GM12878 (cell line): ENCODE measurements around the gene LPAR5. TPM values are rescaled to one million over a fixed set of nuclear protein-coding genes. Genes with fewer than 3 reads are reported as not detected.

ENCODE experiments used
- ATAC-seq: fragments of 200-7000 bp; cut with Tn5 transposase; 3 replicates; pipeline ENCODE4 v1.9.1; 2020; ENCODE audit warnings: mild to moderate bottlenecking, moderate library complexity
- BruUV-seq: library from RNA; stranded (reverse); fragments of 400-500 nt; replicated peaks from 2 replicates; lab custom pipeline; 2021; lab: Mats Ljungman, UMichigan
- CTCF ChIA-PET: fragments of 300-600 bp; sonication (Branson Sonifier 250); formaldehyde crosslinking; extraction: SDS; loops from one replicate; lab custom pipeline; 2021; ENCODE audit warnings: inconsistent platforms; lab: Yijun Ruan, JAX
- POLR2A ChIA-PET: fragments of 350-600 bp; formaldehyde crosslinking; extraction: SDS; loops from one replicate; lab custom pipeline; 2021; ENCODE audit warnings: inconsistent platforms; lab: Charles Lee
- RAD21 ChIA-PET: fragments of 300-600 bp; sonication (Branson Sonifier 250); formaldehyde crosslinking; loops from one replicate; lab custom pipeline; 2023; ENCODE audit warnings: antibody characterized with exemption; ENCODE audit not compliant: unreplicated experiment; lab: Charles Lee
- SMC1A ChIA-PET: fragments of 300-600 bp; sonication (Branson Sonifier 250); formaldehyde crosslinking; loops from one replicate; lab custom pipeline; 2023; ENCODE audit not compliant: unreplicated experiment, uncharacterized antibody; lab: Charles Lee
- DNase-seq: peaks from one replicate; pipeline ENCODE4 v3.0.0-alpha.2; 2011; ENCODE audit warnings: low read depth, low spot score
- FAIRE-seq: peaks from 3 replicates; lab custom pipeline; 2011; peaks lifted over from hg19 to GRCh38; lab: Jason Lieb, UNC
- H2AFZ ChIP-seq: 2 replicates; pipeline ENCODE4 v1.6.0; 2011; ENCODE audit warnings: low read depth, low read length, control low read depth; ENCODE audit not compliant: control insufficient read depth
- H3K27ac ChIP-seq: 2 replicates; pipeline ENCODE4 v1.5.1; 2011; ENCODE audit warnings: control low read depth; ENCODE audit not compliant: control insufficient read depth, insufficient read depth
- H3K27me3 ChIP-seq, 2 experiments: replicated peaks in 1 of 2; 2 replicates each; pipeline versions ENCODE4 v1.6.0 to v1.6.1; 2011; ENCODE audit warnings: low read length in 1 of 2; ENCODE audit not compliant: control insufficient read depth in 2 of 2, insufficient read depth in 2 of 2
- H3K36me3 ChIP-seq, 2 experiments: 2 replicates each; pipeline ENCODE4 v1.5.1; 2011; ENCODE audit warnings: low read length in 1 of 2; ENCODE audit not compliant: control insufficient read depth in 2 of 2, insufficient read depth in 2 of 2
- H3K4me1 ChIP-seq: 2 replicates; pipeline ENCODE4 v1.6.1; 2011; ENCODE audit warnings: mild to moderate bottlenecking, low read length, moderate library complexity, mixed read lengths; ENCODE audit not compliant: control insufficient read depth, insufficient read depth
- H3K4me2 ChIP-seq: 2 replicates; pipeline ENCODE4 v1.6.0; 2011; ENCODE audit warnings: control low read depth; ENCODE audit not compliant: control insufficient read depth, insufficient read depth
- H3K4me3 ChIP-seq: fragments of 200-600 bp; sonication (generic); 2 replicates; pipeline ENCODE4 v1.5.1; 2016
- H3K79me2 ChIP-seq: 2 replicates; pipeline ENCODE4 v1.6.0; 2011; ENCODE audit warnings: low read length; ENCODE audit not compliant: control insufficient read depth, insufficient read depth
- H3K9ac ChIP-seq: 2 replicates; pipeline ENCODE4 v1.8.0; 2011; ENCODE audit warnings: low read length, control low read depth, mixed read lengths; ENCODE audit not compliant: control insufficient read depth, insufficient read depth
- H3K9me3 ChIP-seq: replicated peaks from 3 replicates; pipeline ENCODE4 v1.5.1; 2011; ENCODE audit warnings: mild to moderate bottlenecking, low read length; ENCODE audit not compliant: control insufficient read depth, insufficient read depth
- H4K20me1 ChIP-seq: 2 replicates; pipeline ENCODE4 v1.6.0; 2011; ENCODE audit not compliant: control insufficient read depth, insufficient read depth
- ASH2L ChIP-seq: fragments of 300-600, 200-600 bp; sonication (generic); IDR thresholded peaks from 2 replicates; pipeline ENCODE4 v1.6.1; 2017; ENCODE audit warnings: low read depth, mild to moderate bottlenecking, borderline replicate concordance
- CHD2 ChIP-seq: IDR thresholded peaks from 2 replicates; pipeline ENCODE4 v1.6.1; 2011; ENCODE audit warnings: low read depth, low read length, improper control_type of control experiment, borderline replicate concordance
- ESRRA ChIP-seq: IDR thresholded peaks from 2 replicates; pipeline ENCODE4 v1.6.1; 2012; ENCODE audit warnings: mild to moderate bottlenecking, low read length, improper control_type of control experiment
- IKZF1 ChIP-seq: fragments of 450-650 bp; conservative IDR thresholded peaks from 2 replicates; pipeline ENCODE4 v1.6.1; 2017; ENCODE audit warnings: antibody characterized with exemption, mild to moderate bottlenecking
- JUND ChIP-seq: IDR thresholded peaks from 2 replicates; pipeline ENCODE4 v1.6.1; 2012; ENCODE audit warnings: low read depth, mild to moderate bottlenecking, low read length, improper control_type of control experiment, moderate library complexity
- KDM1A ChIP-seq: fragments of 200-600 bp; sonication (generic); IDR thresholded peaks from 2 replicates; pipeline ENCODE4 v1.6.1; 2016; ENCODE audit warnings: borderline replicate concordance
- NR2C2 ChIP-seq: IDR thresholded peaks from 2 replicates; pipeline ENCODE4 v1.6.1; 2011; ENCODE audit warnings: borderline replicate concordance, low read depth; ENCODE audit not compliant: control insufficient read depth, insufficient read length
- RBBP5 ChIP-seq: fragments of 200-600 bp; sonication (generic); conservative IDR thresholded peaks from 2 replicates; pipeline ENCODE4 v1.6.1; 2016
- RUNX3 ChIP-seq: IDR thresholded peaks from 2 replicates; pipeline ENCODE4 v1.6.1; 2012; ENCODE audit warnings: low read length, inconsistent platforms
- SIX5 ChIP-seq: IDR thresholded peaks from 2 replicates; pipeline ENCODE4 v1.6.1; 2011; ENCODE audit warnings: mild to moderate bottlenecking, low read depth, low read length, moderate library complexity; ENCODE audit not compliant: severe bottlenecking
- SMAD1 ChIP-seq: fragments of 450-650 bp; IDR thresholded peaks from 2 replicates; pipeline ENCODE4 v1.6.1; 2018; ENCODE audit warnings: mild to moderate bottlenecking, low read depth; ENCODE audit not compliant: partially characterized antibody
- SPI1 ChIP-seq: IDR thresholded peaks from 2 replicates; pipeline ENCODE4 v1.6.1; 2011; ENCODE audit warnings: low read depth, mild to moderate bottlenecking, low read length, moderate library complexity, borderline replicate concordance; ENCODE audit not compliant: insufficient read depth
- STAT1 ChIP-seq: fragments of 450-650 bp; conservative IDR thresholded peaks from 2 replicates; pipeline ENCODE4 v1.6.1; 2014; ENCODE audit warnings: antibody characterized with exemption, mild to moderate bottlenecking
- ZNF274 ChIP-seq: IDR thresholded peaks from one replicate; pipeline ENCODE4 v1.8.0; 2011; ENCODE audit not compliant: insufficient read length, insufficient read depth
- WGBS: methylation state at CpG from one replicate; pipeline ENCODE4 v1.1.6; 2016; ENCODE audit warnings: low lambda C conversion rate; ENCODE audit not compliant: insufficient replicate concordance, insufficient coverage; ENCODE audit errors: missing lambda C conversion rate; 5-methylcytosine and 5-hydroxymethylcytosine counted together
- in situ Hi-C: fragments of 300-500 bp; cut with MboI; formaldehyde crosslinking; loops from 9 replicates; pipeline ENCODE4 v1.14.3; 2018; ENCODE audit warnings: mixed read lengths
- intact Hi-C: fragments of 100-400 bp; cut with micrococcal nuclease; formaldehyde crosslinking; loops from one replicate; pipeline ENCODE4 v1.14.2; 2022; ENCODE audit not compliant: unreplicated experiment
- polyA plus RNA-seq, 11 experiments: library from polyadenylated mRNA; depleted of rRNA in 4 of 11; unstranded in 6 of 11; stranded (reverse) in 5 of 11; fragments of >200 nt; fragmentation: Nextera tagmentation in 4 of 11; fragmentation: Illumina TruSeq in 1 of 11; extraction: Ambion mirVana in 4 of 11; extraction: Trizol in 1 of 11; gene quantifications; 1 replicate in 1 of 11; 2 replicates in 10 of 11; pipeline versions ENCODE4 v1.2.1 to v1.2.3, GENCODE V29; 2011 to 2016; ENCODE audit warnings: inconsistent platforms in 2 of 11, missing spikeins in 2 of 11, low read depth in 1 of 11
- total RNA-seq, 4 experiments: library from RNA; depleted of rRNA in 3 of 4; stranded (reverse); fragments of >200 nt in 3 of 4; fragmentation: Illumina TruSeq in 1 of 4; extraction: Trizol in 1 of 4; gene quantifications; 2 replicates each; pipeline versions ENCODE4 v1.2.1 to v1.2.3, GENCODE V29; 2013 to 2021
- TF ChIP-seq, protein P1 (sequence below): fragments of 450-650 bp; IDR thresholded peaks from 2 replicates; pipeline ENCODE4 v1.6.1; 2017; ENCODE audit warnings: mild to moderate bottlenecking, moderate library complexity

Gene LPAR5
- total and polyA plus RNA-seq, 10 of the 15 experiments (the other 5 are each of a cell fraction or from before 2014, with no cell fraction given): 1.3 to 7.9 (median 5.3) TPM

DNA sequence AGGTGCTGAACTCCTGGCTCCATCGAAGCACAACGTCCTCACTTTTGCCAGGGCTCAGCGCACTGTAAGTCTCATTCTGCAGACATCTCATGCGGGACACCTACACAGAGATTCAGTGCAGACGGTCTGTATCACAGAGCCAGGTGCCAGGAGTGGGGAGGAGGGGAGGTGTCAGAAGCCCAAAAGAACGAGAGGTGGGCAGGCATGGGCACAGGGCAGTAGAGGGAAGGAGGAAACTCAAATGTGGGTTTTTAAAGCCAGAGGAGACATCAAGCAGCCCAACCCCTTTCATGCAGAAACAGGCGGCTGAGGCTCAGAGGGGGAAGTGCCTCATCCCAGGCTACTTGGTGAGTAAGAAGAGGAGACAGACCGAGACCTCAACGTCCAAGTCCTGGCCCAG lies 2.5 kb upstream of the LPAR5 start:
- Histone ChIP-seq H4K20me1 (no peaks in the 10 kb centered on the region), H3K4me3 (no peak overlapping the region), H3K4me2 (peak overlapping the region; percentile 50), H2AFZ (peak overlapping the region; percentile 72), H3K9ac (no peak overlapping the region), H3K4me1 (peaks cover 38% of the 10 kb centered on the region), H3K79me2 (no peaks in the 10 kb centered on the region; the same call in 1 of the 2 replicates), H3K27me3 (no peaks in the 10 kb centered on the region), H3K36me3 (no peaks in the 10 kb centered on the region), H3K9me3 (no peaks in the 10 kb centered on the region; the same call in 1 of the 3 replicates), H3K27ac (no peak overlapping the region)
- TF ChIP-seq CHD2 (no peak), RBBP5 (no peak), ZNF274 (no peak), NR2C2 (no peak), SPI1 (0 out of 2 replicates have a peak, but pooled peaks have one; percentile 48)
- DNase-seq (no peak), FAIRE-seq (no peak), ATAC-seq (no peak)
- in situ Hi-C loops (no loop called here), intact Hi-C loops (no loop called here)
- CTCF ChIA-PET: no interaction called here
- POLR2A ChIA-PET: no interaction called here
- BruUV-seq: no TSS peak
- SMC1A ChIA-PET: no interaction called here
- WGBS: 44% methylated on average over 9 of the region's 9 CpGs
- RAD21 ChIA-PET: no interaction called here

DNA sequence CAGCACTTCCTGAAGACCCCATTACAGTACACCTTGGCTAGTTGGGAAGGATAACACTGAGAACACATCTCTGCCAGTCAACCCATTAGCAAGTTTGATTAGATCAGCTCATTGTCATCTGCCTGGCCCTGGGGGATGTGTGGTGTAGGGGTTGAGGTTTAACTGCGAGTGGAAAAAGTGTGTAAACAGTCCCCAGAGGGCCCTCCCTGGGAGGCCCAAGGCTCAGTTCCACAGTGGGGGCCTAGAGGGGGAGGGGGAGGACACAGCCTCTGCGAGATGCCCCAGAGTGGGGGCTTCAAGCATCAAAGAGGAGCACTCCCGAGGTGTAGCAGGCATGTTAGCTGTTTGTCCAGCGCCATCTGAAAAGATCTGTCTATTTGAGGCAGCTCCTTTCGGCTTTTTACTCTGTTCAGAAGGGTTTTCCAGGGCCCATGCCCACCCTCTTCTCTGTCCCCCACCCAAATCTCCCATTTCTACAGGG lies 344 bp downstream of the LPAR5 start:
- WGBS: 13% methylated on average over 5 of the region's 5 CpGs
- TF ChIP-seq KDM1A (no peak), SMAD1 (peak; percentile 18), SIX5 (no peak), STAT1 (no peak), JUND (peak; percentile 91), RUNX3 (peak; percentile 88), IKZF1 (peak; percentile 79), ESRRA (no peak), ASH2L (no peak)
- TF ChIP-seq, protein P1, sequence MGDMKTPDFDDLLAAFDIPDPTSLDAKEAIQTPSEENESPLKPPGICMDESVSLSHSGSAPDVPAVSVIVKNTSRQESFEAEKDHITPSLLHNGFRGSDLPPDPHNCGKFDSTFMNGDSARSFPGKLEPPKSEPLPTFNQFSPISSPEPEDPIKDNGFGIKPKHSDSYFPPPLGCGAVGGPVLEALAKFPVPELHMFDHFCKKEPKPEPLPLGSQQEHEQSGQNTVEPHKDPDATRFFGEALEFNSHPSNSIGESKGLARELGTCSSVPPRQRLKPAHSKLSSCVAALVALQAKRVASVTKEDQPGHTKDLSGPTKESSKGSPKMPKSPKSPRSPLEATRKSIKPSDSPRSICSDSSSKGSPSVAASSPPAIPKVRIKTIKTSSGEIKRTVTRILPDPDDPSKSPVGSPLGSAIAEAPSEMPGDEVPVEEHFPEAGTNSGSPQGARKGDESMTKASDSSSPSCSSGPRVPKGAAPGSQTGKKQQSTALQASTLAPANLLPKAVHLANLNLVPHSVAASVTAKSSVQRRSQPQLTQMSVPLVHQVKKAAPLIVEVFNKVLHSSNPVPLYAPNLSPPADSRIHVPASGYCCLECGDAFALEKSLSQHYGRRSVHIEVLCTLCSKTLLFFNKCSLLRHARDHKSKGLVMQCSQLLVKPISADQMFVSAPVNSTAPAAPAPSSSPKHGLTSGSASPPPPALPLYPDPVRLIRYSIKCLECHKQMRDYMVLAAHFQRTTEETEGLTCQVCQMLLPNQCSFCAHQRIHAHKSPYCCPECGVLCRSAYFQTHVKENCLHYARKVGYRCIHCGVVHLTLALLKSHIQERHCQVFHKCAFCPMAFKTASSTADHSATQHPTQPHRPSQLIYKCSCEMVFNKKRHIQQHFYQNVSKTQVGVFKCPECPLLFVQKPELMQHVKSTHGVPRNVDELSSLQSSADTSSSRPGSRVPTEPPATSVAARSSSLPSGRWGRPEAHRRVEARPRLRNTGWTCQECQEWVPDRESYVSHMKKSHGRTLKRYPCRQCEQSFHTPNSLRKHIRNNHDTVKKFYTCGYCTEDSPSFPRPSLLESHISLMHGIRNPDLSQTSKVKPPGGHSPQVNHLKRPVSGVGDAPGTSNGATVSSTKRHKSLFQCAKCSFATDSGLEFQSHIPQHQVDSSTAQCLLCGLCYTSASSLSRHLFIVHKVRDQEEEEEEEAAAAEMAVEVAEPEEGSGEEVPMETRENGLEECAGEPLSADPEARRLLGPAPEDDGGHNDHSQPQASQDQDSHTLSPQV: no peak

More for the DNA sequence above, 344 bp downstream of the LPAR5 start:
- ChIA-PET SMC1A (interaction anchor here (0.7 to 2.2 kb wide), 9 partner anchors 9 to 54 kb away, joined by 3 to 21 read pairs (median 5); partner anchors contain the start of gene ZNF384), RAD21 (interaction anchor here (0.5 to 3.6 kb wide), 18 partner anchors 8 to 300 kb away, joined by 3 to 23 read pairs (median 4); partner anchors contain the start of genes CDCA3, COPS7A, GAPDH and MLF2), CTCF (interaction anchor here (0.5 to 2.4 kb wide), 11 partner anchors 9 to 252 kb away, joined by 3 to 13 read pairs (median 4); partner anchors contain the start of gene SPSB2), POLR2A (interaction anchor here (0.6 to 4.9 kb wide), 18 partner anchors 8 to 216 kb away, joined by 3 to 47 read pairs (median 4); partner anchors contain the start of genes CD27, CDCA3, IFFO1 and NOP2)
- intact Hi-C loops (no loop called here), in situ Hi-C loops (no loop called here)
- Histone ChIP-seq H3K79me2 (peaks cover 14% of the 10 kb centered on the region), H2AFZ (peak overlapping the region; percentile 76), H3K36me3 (no peaks in the 10 kb centered on the region), H4K20me1 (no peaks in the 10 kb centered on the region), H3K9me3 (no peaks in the 10 kb centered on the region), H3K9ac (peak overlapping the region; percentile 60), H3K4me1 (peaks cover 60% of the 10 kb centered on the region), H3K4me3 (peak overlapping the region; percentile 48), H3K27ac (peak overlapping the region; percentile 53), H3K4me2 (peak overlapping the region; percentile 89), H3K27me3 (no peaks in the 10 kb centered on the region)
- BruUV-seq: TSS peak; percentile 80
- ATAC-seq: peak; percentile 55
- DNase-seq: no peak
- no peak for FAIRE-seq
